Thyroid gland (tissue), 4 donors: ENCODE data around the gene CHAF1B.

ENCODE experiments used
- POLR2A ChIP-seq, 2 donors: fragments of 450-650 bp; IDR thresholded peaks; one replicate each; pipeline ENCODE4 v1.6.1; 2017; ENCODE audit warnings: antibody characterized with exemption in 2 of 2, mild to moderate bottlenecking in 2 of 2, moderate library complexity in 1 of 2
- TF ChIP-seq, protein P1 (sequence below), 6 experiments: fragments of 200-600 bp in 3 of 6; fragments of 450-650 bp in 3 of 6; sonication (generic) in 3 of 6; IDR thresholded peaks; one replicate each; pipeline ENCODE4 v1.5.1; 2016 to 2019; ENCODE audit warnings: antibody characterized with exemption in 6 of 6, mild to moderate bottlenecking in 2 of 6, inconsistent platforms in 1 of 6, moderate library complexity in 1 of 6

DNA sequence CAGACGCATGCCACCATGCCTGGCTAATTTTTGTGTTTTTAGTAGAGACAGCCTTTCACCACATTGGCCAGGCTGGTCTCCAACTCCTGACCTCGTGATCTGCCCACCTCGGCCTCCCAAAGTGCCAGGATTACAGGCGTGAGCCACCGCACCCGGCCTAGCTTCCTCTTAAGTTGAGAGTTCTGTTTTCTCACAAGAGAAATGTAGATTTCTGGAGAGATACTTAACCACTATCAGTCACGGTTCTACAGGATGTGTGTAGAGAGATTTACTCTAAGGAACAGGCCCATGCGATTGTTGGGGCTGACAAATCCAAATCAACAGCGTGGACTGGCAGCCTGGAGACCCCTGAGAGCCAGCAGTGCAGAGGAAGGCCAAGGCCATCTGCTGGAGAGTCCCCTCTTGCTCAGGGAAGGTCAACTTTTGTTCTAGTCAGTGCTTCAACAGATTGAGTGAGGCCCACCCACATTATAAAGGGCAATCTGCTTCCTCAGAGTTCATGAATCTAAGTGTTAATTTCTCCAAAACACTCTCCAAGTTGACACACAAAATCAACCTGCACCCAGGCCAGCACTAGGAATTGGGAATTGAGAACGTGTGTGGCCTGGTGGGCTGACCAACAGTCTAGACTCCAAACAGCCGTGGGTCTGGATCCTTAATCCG, 38.7 kb downstream of the CHAF1B start:
- TF ChIP-seq POLR2A (IDR thresholded peaks at IDR 0.05): no peak
- TF ChIP-seq, protein P1, sequence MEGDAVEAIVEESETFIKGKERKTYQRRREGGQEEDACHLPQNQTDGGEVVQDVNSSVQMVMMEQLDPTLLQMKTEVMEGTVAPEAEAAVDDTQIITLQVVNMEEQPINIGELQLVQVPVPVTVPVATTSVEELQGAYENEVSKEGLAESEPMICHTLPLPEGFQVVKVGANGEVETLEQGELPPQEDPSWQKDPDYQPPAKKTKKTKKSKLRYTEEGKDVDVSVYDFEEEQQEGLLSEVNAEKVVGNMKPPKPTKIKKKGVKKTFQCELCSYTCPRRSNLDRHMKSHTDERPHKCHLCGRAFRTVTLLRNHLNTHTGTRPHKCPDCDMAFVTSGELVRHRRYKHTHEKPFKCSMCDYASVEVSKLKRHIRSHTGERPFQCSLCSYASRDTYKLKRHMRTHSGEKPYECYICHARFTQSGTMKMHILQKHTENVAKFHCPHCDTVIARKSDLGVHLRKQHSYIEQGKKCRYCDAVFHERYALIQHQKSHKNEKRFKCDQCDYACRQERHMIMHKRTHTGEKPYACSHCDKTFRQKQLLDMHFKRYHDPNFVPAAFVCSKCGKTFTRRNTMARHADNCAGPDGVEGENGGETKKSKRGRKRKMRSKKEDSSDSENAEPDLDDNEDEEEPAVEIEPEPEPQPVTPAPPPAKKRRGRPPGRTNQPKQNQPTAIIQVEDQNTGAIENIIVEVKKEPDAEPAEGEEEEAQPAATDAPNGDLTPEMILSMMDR (IDR thresholded peaks at IDR 0.05): no peak
